Neural crest cell (in vitro differentiated cells): ENCODE measurements around the gene SFMBT1. TPM values are rescaled to one million over a fixed set of nuclear protein-coding genes. Genes with fewer than 3 reads are reported as not detected.

Experiments used
- DNase-seq: peaks from one replicate; pipeline ENCODE4 v3.0.0; 2021; ENCODE audit warnings: low read depth, mixed read lengths, low spot score
- H3K27ac Mint-ChIP-seq: one replicate; pipeline ENCODE4 v1.8.0; 2021; ENCODE audit warnings: mild to moderate bottlenecking, mixed read lengths; ENCODE audit not compliant: unreplicated experiment
- H3K27me3 Mint-ChIP-seq: 2 replicates; pipeline ENCODE4 v1.8.0; 2021; ENCODE audit warnings: low read depth, mild to moderate bottlenecking, mixed read lengths
- H3K36me3 Mint-ChIP-seq: 2 replicates; pipeline ENCODE4 v1.8.0; 2021; ENCODE audit warnings: low read depth, mild to moderate bottlenecking, mixed read lengths
- H3K4me1 Mint-ChIP-seq: 2 replicates; pipeline ENCODE4 v1.8.0; 2021; ENCODE audit warnings: mixed read lengths
- H3K4me3 Mint-ChIP-seq: one replicate; pipeline ENCODE4 v1.8.0; 2021; ENCODE audit warnings: mild to moderate bottlenecking, mixed read lengths
- H3K9me3 Mint-ChIP-seq: 2 replicates; pipeline ENCODE4 v1.8.0; 2021; ENCODE audit warnings: mixed read lengths
- total RNA-seq: library from RNA; stranded (reverse); gene quantifications from 2 replicates; pipeline ENCODE4 v1.2.1, GENCODE V29; 2021
- TF ChIP-seq, protein P1 (sequence below): fragments of 200-600 bp; sonication (generic); conservative IDR thresholded peaks from 2 replicates; pipeline ENCODE4 v1.5.0; 2021; ENCODE audit warnings: antibody characterized with exemption, mild to moderate bottlenecking

The SFMBT1 gene
- total RNA-seq, 1 donor from 2014 or later: 19.8 TPM

DNA sequence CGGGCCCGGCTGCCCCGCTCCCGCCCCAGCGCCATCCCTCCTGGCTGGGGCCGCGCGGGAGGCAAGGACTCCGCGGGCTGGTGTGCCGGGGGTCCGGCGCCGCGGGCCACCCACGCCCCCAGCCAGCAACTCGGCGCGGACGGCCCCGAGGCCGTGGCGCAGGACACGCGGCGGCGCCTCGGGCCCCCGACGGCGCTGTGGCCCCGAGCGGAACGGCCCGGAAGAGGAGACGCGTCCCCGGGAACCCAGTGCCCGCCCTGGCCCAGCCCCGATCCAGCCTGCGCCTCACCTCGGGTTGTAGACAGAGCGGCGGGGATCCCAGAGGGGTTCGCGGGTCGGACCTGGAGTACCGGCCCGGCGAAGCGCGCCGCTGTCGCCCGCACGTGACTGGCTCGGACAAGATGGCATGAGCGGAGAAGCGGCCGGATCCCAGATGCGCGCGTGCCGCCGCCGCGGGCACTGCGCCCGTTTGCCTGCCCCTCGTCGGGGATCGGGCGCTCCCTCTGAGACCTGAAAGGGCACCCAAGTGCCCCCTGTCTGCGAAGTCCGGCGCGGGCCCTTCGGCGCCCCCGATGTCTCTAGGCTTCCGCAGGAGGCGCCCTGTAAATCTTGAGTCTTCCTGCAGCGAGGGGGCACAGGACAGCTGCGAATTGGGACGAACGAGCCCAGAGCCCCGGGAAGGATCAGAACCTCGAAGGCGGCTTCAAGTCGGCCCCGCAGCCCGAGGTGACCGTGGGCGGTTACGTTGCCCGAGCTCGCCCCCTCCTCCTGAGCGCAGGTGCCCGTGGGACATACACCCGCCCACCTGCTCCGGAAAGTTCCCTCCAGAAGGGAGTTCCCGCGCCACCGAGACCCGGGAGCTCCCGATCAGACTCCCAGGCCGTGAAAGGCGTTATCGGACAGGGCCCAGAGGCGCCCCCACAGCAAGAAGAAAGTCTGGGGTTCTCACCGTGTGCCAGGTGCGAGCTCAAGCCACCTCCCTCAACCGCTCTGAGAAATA is 598 bp upstream of the SFMBT1 start:
- Mint-ChIP-seq H3K36me3 (no peaks in the 10 kb centered on the region), H3K27me3 (peaks cover 38% of the 10 kb centered on the region), H3K27ac (no peak overlapping the region), H3K4me3 (peak overlapping the region; percentile 90), H3K4me1 (peaks cover 25% of the 10 kb centered on the region), H3K9me3 (no peaks in the 10 kb centered on the region)
- TF ChIP-seq, protein P1, sequence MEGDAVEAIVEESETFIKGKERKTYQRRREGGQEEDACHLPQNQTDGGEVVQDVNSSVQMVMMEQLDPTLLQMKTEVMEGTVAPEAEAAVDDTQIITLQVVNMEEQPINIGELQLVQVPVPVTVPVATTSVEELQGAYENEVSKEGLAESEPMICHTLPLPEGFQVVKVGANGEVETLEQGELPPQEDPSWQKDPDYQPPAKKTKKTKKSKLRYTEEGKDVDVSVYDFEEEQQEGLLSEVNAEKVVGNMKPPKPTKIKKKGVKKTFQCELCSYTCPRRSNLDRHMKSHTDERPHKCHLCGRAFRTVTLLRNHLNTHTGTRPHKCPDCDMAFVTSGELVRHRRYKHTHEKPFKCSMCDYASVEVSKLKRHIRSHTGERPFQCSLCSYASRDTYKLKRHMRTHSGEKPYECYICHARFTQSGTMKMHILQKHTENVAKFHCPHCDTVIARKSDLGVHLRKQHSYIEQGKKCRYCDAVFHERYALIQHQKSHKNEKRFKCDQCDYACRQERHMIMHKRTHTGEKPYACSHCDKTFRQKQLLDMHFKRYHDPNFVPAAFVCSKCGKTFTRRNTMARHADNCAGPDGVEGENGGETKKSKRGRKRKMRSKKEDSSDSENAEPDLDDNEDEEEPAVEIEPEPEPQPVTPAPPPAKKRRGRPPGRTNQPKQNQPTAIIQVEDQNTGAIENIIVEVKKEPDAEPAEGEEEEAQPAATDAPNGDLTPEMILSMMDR: peak; percentile 51
- DNase-seq: peak; percentile 32

DNA sequence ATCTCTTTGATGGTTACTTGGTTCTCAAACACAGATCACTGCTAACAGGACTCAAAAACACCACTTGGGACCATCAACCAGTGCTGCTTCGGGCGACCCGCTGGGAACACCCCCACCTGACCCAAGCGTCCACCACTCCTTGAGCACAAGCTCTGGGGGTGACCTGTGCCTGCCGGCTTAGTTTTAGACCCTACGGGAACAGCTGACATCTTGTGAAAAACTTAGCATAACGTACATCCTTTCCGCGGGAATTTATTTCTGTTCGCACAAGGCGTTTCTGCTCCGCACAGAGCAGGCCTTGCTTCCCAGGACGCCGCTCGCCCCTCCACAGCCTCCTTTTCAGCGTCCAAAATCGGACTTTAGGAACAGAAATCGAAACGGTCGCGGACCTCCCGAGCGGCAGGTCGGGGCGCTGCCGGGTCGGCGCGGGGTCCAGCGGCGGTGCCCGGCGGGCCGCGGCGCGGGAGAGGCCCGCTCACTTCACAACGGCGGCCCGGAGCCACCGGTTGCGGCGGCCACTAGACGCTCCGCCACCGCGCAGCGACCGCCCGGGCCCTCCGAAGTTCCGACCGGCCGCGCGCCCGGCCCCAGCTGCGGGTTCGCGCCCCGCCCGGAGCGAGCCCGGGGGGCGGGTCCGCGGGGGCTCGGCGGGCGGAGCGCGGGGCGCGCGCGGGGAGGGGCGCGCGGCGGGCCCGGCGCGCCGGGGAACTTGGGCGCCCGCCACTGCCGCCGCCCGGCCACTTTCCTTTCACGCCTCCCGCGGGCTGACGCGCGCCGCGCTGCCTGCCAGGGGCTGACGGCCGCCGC is 959 bp downstream of the SFMBT1 start:
- H3K36me3 Mint-ChIP-seq: no peaks in the 10 kb centered on the region
- no peaks in the 10 kb centered on the region for H3K9me3 Mint-ChIP-seq
- peaks cover 31% of the 10 kb centered on the region for H3K27me3 Mint-ChIP-seq
- TF ChIP-seq, protein P1: no peak
- peak overlapping the region; percentile 95 for H3K4me3 Mint-ChIP-seq
- peaks cover 25% of the 10 kb centered on the region for H3K4me1 Mint-ChIP-seq
- DNase-seq: peak; percentile 45
- peak overlapping the region; percentile 82 for H3K27ac Mint-ChIP-seq

DNA sequence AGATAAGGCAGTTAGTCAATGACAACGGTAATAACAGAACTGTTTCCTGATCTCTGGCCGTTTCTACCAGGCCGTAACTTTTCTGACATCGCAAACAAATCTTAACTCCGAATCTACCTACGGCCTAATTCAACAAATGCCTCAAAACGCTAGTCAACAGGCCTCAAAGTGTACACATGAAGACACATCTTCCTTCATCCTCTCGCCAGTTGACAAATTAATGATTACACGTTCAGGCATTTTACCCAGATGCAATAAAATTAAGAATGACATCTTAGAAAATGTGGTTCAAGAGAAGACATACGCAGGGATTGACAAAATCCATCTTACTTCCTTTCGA is 1.5 kb downstream of the SFMBT1 start:
- Mint-ChIP-seq H3K9me3 (no peaks in the 10 kb centered on the region), H3K4me1 (peaks cover 25% of the 10 kb centered on the region), H3K4me3 (peak overlapping the region; percentile 95), H3K27ac (peak overlapping the region; percentile 82), H3K36me3 (no peaks in the 10 kb centered on the region), H3K27me3 (peaks cover 29% of the 10 kb centered on the region)
- TF ChIP-seq, protein P1: no peak
- DNase-seq: no peak

DNA sequence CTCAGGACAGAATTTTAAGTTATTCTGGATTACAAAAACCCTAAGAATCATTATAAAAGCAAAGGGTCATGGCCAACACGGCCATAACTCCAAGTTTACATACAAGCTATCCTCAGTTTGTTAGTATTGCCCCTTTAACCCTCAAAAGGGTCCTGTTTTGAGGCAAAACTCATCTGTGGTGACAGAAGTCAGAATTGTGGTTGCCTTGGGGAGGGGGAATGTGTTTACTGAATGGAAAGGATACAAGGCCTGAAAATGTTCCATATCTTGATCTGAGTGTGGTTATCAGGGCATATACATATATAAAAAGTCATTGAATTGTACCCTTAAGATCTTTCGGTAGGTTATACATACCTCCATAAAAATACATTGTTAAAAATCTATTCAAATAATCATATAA is 2.1 kb downstream of the SFMBT1 start:
- Mint-ChIP-seq H3K27me3 (peaks cover 27% of the 10 kb centered on the region), H3K36me3 (no peaks in the 10 kb centered on the region), H3K4me3 (peak overlapping the region; percentile 95), H3K4me1 (peaks cover 29% of the 10 kb centered on the region), H3K9me3 (no peaks in the 10 kb centered on the region), H3K27ac (no peak overlapping the region)
- TF ChIP-seq, protein P1: no peak
- DNase-seq: no peak

DNA sequence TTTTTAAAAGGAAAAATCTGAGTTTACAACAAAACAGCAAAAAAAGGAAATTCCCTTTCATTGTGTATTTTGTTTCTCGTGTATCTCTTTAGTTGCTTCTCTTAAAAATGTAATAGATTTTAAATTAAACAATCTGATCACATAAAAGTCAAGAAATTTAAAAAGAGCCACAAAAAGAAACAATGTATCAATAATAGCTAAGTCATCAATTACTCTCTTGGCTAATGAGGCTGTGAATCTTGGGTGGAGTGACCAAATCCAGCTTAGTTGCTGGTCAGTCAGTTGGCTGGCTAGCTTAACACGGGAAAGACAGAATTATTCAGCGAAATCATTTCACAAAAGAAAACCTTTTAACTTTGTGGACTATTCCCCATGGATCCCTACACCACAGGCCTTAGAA is 3.2 kb downstream of the SFMBT1 start:
- Mint-ChIP-seq H3K9me3 (no peaks in the 10 kb centered on the region), H3K27me3 (peaks cover 20% of the 10 kb centered on the region), H3K4me1 (peaks cover 29% of the 10 kb centered on the region), H3K27ac (no peak overlapping the region), H3K4me3 (peak overlapping the region; percentile 14), H3K36me3 (no peaks in the 10 kb centered on the region)
- TF ChIP-seq, protein P1: no peak
- no peak for DNase-seq
